HL-60 (cell line): ENCODE data around the gene AP2A1.

Source experiments
- CTCF ChIP-seq: IDR thresholded peaks from one replicate; pipeline ENCODE4 v1.5.1; 2011; ENCODE audit warnings: low read length, control low read depth, inconsistent platforms; ENCODE audit not compliant: insufficient read depth
- GABPA ChIP-seq: IDR thresholded peaks from 2 replicates; pipeline ENCODE4 v1.6.1; 2012; ENCODE audit warnings: low read depth
- POLR2AphosphoS5 ChIP-seq: IDR thresholded peaks from 2 replicates; pipeline ENCODE4 v1.6.1; 2012; ENCODE audit warnings: low read depth

- TF ChIP-seq CTCF (no peak), POLR2AphosphoS5 (no peak), GABPA (no peak)
Measured at GRCh38 chr19:49774969-49775368, 8.2 kb downstream of the AP2A1 start.
